Naive B cell (primary cell): ENCODE data around the gene PRR5L. TPM values are rescaled to one million over a fixed set of nuclear protein-coding genes. Genes with fewer than 3 reads are reported as not detected.

Experiments used
- ATAC-seq, 2 donors: fragments of 150-1000 bp; cut with Tn5 transposase; 2 replicates each; pipeline ENCODE4 v1.10.0; 2021; ENCODE audit warnings: low read depth in 2 of 2, mild to moderate bottlenecking in 2 of 2, moderate library complexity in 2 of 2
- DNase-seq: peaks from one replicate; pipeline ENCODE4 v3.0.0; 2022
- H3K27ac Mint-ChIP-seq, 6 donors: one replicate each; pipeline ENCODE4 v1.8.0; 2020 to 2022; ENCODE audit warnings: mild to moderate bottlenecking in 6 of 6, mixed read lengths in 6 of 6, moderate library complexity in 5 of 6, inconsistent platforms in 2 of 6
- H3K27me3 Mint-ChIP-seq, 3 donors: one replicate each; pipeline ENCODE4 v1.8.0; 2021 to 2022; ENCODE audit warnings: mixed read lengths in 3 of 3, mild to moderate bottlenecking in 1 of 3
- H3K36me3 Mint-ChIP-seq, 2 donors: one replicate each; pipeline ENCODE4 v1.8.0; 2020 to 2022; ENCODE audit warnings: mixed read lengths in 2 of 2, inconsistent platforms in 1 of 2, mild to moderate bottlenecking in 1 of 2
- H3K4me1 Mint-ChIP-seq, 3 donors: one replicate each; pipeline ENCODE4 v1.8.0; 2020 to 2022; ENCODE audit warnings: mixed read lengths in 3 of 3, inconsistent platforms in 1 of 3, mild to moderate bottlenecking in 1 of 3, moderate library complexity in 1 of 3
- H3K4me3 Mint-ChIP-seq, 8 donors: one replicate each; pipeline ENCODE4 v1.8.0; 2020 to 2022; ENCODE audit warnings: mild to moderate bottlenecking in 8 of 8, mixed read lengths in 8 of 8, moderate library complexity in 8 of 8, inconsistent platforms in 2 of 8
- H3K9me3 Mint-ChIP-seq, 7 donors: one replicate each; pipeline ENCODE4 v1.8.0; 2020 to 2022; ENCODE audit warnings: mixed read lengths in 7 of 7, mild to moderate bottlenecking in 5 of 7, inconsistent platforms in 2 of 7, moderate library complexity in 1 of 7
- polyA plus RNA-seq, 6 donors: library from polyadenylated mRNA; unstranded; fragments of 300-500 nt; fragmentation: Illumina TruSeq; gene quantifications; one replicate each; pipeline ENCODE4 v1.2.3, GENCODE V29; 2021; ENCODE audit warnings: low read depth in 6 of 6

PRR5L gene
- polyA plus RNA-seq, 6 donors from 2014 or later: 0.97 to 4.9 (median 1.9) TPM; not detected in 1

DNA sequence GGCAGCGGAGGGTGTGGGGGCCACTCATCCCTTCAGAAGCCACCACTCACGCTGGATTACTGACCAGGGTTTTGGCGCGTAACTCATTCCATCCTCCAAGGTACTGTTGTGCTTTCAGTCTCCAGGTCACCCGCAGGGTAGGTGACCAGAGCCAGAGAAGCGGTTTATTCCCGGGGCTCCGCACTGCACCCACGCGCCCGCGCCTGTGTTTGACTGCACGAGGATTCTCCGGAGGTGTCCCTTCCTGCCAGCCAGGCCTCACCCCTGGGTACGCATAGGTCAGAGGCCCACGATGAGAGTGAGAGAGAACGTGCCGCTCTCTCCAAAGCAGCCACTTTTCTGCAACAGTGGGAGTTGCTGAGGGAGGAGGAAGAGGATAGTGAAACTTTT, 158.5 kb downstream of the PRR5L start:
- DNase-seq: no peak
- Mint-ChIP-seq H3K4me3 (no peak overlapping the region), H3K36me3 (peaks cover 7 to 15% of the 10 kb centered on the region in 2 donors), H3K9me3 (peaks cover 0 to 5% (median 0%) of the 10 kb centered on the region in 7 donors), H3K27ac (peak overlapping the region in 1 of 6 donors; percentile 31), H3K27me3 (no peaks in the 10 kb centered on the region), H3K4me1 (peaks cover 19 to 32% (median 30%) of the 10 kb centered on the region in 3 donors)
- ATAC-seq: no peak

DNA sequence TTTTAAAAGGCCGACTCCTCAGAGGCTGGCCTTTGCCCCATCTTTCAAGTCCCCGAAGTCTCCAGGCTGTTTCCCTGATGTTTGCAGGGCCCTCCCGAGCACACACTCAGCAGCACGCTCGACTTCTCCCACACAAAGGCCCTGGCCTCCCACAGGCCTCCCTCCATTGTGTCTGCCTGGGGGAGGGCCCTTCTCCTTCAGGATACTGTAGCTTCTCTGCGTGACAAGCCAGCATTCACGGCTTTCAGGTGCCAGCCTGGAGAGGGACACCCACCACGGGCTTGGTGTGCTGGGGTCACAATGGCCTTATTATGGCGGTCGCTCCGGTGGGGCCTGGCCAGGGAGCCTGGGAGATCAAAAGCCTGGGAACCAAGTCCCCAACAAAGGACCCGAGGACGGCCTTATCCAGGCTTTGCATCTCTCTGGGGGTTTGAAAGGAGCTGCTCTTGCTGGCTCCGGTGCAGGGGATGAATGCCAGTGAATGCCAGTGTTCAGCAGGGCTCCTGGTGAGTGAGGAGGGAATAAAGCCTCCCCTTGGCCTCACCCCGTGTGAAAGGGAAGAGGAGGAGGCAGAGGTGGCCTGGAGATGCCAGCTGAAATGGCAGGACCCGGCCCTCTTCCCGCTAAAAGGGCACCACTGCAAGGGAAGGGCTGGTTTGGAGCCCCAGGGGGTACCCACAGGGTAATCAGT, 159.0 kb downstream of the PRR5L start:
- Mint-ChIP-seq H3K9me3 (peaks cover 0 to 1% (median 0%) of the 10 kb centered on the region in 7 donors), H3K27ac (no peak overlapping the region), H3K36me3 (peaks cover 1 to 10% of the 10 kb centered on the region in 2 donors), H3K4me3 (no peak overlapping the region), H3K27me3 (no peaks in the 10 kb centered on the region), H3K4me1 (peaks cover 14 to 27% (median 24%) of the 10 kb centered on the region in 3 donors)
- no peak for DNase-seq
- no peak for ATAC-seq

DNA sequence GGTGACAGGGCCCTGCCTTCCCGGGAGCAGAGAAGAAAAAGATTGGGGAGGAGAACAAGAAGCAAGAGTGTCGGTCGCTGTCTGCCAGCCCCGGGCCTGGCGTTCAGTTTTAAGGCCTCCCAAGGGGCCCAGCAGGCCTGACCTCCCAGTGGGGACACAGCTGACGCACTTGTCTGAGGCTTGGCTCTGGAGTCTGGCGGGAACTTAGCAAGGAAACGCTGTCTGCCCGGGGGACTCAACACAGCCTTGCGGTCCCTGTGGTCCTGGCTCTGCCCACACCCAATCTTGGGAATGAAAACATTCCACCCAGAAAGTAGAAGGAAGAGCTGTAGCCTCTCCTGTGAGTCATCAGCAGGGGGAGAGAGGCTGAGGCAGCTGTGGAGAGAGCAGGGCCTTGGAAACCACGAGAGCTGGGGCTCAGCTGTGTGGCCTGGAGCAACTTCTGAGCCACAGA, 159.6 kb downstream of the PRR5L start:
- Mint-ChIP-seq H3K4me1 (peaks cover 8 to 21% (median 18%) of the 10 kb centered on the region in 3 donors), H3K4me3 (no peak overlapping the region), H3K36me3 (peaks cover 0 to 7% of the 10 kb centered on the region in 2 donors), H3K9me3 (no peaks in the 10 kb centered on the region), H3K27me3 (no peaks in the 10 kb centered on the region), H3K27ac (peak overlapping the region in 1 of 6 donors; percentile 14)
- ATAC-seq (no peak), DNase-seq (no peak)

DNA sequence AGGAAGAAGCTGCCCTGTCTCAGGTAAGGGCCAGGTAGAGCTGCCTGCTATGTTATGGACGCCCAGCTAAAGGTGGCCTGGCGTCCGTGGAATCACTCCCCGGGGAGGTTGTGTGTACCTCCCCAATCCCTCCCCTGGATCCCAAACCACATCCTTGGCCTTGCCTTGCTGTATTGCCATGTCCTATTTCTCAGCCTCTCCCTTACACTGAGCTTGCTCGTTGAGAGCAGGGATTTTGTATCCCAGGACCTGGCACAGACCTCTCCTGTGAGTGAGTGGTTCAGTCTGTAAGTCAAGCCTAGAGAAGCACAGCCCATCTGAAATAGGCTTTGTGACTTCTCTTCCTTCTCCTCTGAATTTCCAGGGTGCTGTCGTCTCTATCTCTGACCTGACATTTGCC, 160.1 kb downstream of the PRR5L start:
- Mint-ChIP-seq H3K36me3 (peaks cover 0 to 7% of the 10 kb centered on the region in 2 donors), H3K4me1 (peaks cover 6 to 16% (median 16%) of the 10 kb centered on the region in 3 donors), H3K4me3 (no peak overlapping the region), H3K9me3 (no peaks in the 10 kb centered on the region), H3K27me3 (no peaks in the 10 kb centered on the region), H3K27ac (peak overlapping the region in 1 of 6 donors; percentile 9)
- no peak for ATAC-seq
- DNase-seq: no peak

DNA sequence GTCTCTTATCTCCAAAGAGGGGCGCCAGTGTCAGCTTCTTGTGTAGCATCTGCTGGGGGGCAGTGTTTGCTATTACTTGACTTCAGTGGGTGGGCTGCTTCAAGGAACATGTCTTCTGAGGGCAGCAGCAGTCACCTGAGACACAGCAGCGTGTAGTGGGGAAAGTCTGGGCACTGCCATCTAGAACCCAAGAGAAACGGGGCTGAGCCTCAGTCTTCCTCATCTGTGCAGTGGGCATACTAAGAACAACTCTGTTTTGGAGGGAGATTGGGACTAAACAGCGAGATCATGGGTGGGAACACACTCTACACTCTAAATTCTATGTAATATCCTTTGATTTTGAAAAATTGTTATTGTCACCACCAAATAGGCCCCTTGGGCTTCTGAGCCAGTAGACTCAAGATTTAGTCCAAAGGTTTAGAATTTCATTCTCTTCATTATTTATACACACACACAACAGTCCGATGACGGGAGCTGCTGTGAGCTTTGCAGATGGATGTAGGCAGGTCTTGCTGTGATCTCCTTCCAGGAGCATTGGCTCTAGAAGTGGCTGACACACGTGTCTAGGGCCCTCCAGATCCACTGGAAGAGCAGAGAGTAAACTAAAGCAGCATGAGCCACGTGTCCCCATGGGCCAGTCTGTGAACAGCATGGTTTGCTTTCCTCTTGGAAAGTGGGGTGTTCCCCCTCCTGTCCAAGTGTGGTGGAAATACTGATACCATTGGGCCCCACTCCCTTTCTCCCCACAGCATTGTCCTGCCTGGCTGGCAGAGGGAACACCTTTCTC, 162.2 kb downstream of the PRR5L start:
- no peak for ATAC-seq
- Mint-ChIP-seq H3K36me3 (peaks cover 0 to 7% of the 10 kb centered on the region in 2 donors), H3K27me3 (no peaks in the 10 kb centered on the region), H3K4me1 (peaks cover 5 to 14% (median 11%) of the 10 kb centered on the region in 3 donors), H3K27ac (peak overlapping the region in 1 of 6 donors; percentile 24), H3K4me3 (no peak overlapping the region), H3K9me3 (no peaks in the 10 kb centered on the region)
- DNase-seq: no peak

DNA sequence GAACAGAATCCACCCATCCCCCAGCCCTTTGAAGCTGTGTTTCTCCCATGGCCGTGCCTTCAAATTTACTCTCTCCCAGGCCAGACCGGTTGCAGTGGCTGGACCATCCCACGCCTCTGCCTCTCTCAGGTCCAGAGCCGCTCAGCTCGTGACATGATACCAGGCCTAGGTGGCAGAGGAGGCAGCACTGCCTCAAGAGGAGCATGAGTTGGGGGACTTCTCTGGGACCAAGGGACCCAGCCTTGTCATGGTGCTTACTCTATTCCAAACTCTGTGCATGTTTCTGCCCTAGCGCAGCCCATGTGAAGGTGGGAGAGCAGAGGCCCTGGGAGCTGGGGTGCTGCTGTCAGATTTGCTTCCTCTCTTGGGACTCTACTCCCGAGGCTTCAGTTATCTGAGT, 163.0 kb downstream of the PRR5L start:
- ATAC-seq (no peak), DNase-seq (no peak)
- Mint-ChIP-seq H3K4me3 (no peak overlapping the region), H3K9me3 (no peaks in the 10 kb centered on the region), H3K36me3 (peaks cover 0 to 7% of the 10 kb centered on the region in 2 donors), H3K27me3 (no peaks in the 10 kb centered on the region), H3K4me1 (peaks cover 0 to 8% (median 4%) of the 10 kb centered on the region in 3 donors), H3K27ac (no peak overlapping the region)

DNA sequence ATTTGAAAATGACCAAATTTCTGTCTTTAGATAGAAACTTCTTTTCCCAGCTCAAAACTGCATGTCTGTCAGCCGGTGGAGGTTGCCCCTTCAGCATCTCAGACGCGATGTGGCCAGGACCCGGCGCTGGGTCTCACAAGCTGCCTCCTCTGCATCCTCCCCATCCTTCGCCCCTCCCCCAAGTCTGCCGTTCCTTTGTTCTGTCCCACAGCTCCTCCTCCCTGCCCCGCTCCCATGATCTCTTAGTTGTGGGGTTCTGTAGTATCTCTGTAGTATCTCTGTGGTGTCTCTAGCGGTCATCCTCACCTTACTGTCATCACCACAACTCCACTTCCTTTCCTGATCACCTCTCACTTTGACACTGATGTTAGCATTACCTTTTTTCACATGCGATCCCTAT, 164.1 kb downstream of the PRR5L start:
- no peak for DNase-seq
- no peak for ATAC-seq
- peaks cover 0 to 7% of the 10 kb centered on the region in 2 donors for H3K36me3 Mint-ChIP-seq
- no peak overlapping the region for H3K27ac Mint-ChIP-seq
- no peaks in the 10 kb centered on the region for H3K9me3 Mint-ChIP-seq
- H3K27me3 Mint-ChIP-seq: no peaks in the 10 kb centered on the region
- peaks cover 0 to 6% (median 0%) of the 10 kb centered on the region in 3 donors for H3K4me1 Mint-ChIP-seq
- no peak overlapping the region for H3K4me3 Mint-ChIP-seq

DNA sequence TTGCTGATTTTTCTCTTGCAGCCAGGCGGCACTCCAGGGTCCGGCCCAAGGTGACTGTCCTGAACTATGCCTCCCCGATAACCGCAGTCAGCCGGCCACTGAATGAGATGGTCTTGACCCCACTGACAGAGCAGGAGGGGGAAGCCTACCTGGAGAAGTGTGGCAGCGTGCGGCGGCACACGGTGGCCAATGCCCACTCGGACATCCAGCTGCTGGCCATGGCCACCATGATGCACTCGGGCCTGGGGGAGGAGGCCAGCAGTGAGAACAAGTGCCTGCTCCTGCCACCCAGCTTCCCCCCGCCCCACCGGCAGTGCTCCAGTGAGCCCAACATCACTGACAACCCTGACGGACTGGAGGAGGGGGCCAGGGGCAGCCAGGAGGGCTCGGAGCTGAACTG, 166.2 kb downstream of the PRR5L start:
- ATAC-seq: no peak
- Mint-ChIP-seq H3K27me3 (no peaks in the 10 kb centered on the region), H3K9me3 (no peaks in the 10 kb centered on the region), H3K4me1 (no peaks in the 10 kb centered on the region), H3K4me3 (peak overlapping the region in 1 of 8 donors; percentile 9), H3K27ac (no peak overlapping the region), H3K36me3 (no peaks in the 10 kb centered on the region)
- no peak for DNase-seq

DNA sequence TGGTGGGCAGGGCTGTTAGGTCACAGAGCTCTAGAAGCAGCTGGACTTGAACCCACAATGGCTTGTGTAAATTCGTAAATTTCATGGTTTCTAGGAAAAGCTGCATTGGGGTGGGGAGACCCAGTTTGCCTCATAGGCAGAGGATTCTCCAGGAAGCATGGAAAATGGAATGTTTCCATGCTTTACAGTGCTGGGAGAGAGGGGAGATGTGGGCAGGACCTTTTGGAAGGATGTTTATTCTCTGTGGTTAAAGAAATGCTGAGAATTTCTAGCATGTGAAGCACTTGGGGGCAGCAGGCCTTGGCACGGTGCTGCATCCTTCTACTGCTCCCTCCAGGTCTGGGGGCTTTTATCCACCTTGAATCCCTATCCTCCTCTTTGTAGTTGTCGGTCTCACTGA, 167.7 kb downstream of the PRR5L start:
- Mint-ChIP-seq H3K27ac (peak overlapping the region in 1 of 6 donors; percentile 76), H3K36me3 (no peaks in the 10 kb centered on the region), H3K27me3 (no peaks in the 10 kb centered on the region), H3K9me3 (no peaks in the 10 kb centered on the region), H3K4me3 (no peak overlapping the region), H3K4me1 (no peaks in the 10 kb centered on the region)
- DNase-seq: no peak
- no peak for ATAC-seq

DNA sequence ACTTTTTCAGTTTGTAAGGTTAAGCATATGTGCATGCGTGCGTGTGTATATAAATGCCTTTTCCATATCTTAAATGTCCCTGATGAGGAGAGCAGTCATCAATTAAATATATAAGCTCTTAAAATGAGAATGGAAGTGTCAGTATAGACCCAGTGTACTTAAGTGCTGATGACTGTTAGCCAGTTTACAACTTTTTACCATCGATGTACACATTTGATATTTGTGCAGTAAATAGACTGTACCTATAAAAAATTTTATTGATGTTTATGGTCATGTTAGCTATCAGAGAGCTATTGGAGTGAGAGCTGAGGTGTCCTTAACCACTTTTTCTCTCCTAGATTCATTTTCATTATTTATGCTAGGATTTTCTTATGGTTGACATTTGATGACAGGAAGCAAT, 168.6 kb downstream of the PRR5L start:
- Mint-ChIP-seq H3K36me3 (no peaks in the 10 kb centered on the region), H3K27ac (no peak overlapping the region), H3K4me1 (no peaks in the 10 kb centered on the region), H3K4me3 (no peak overlapping the region), H3K9me3 (no peaks in the 10 kb centered on the region), H3K27me3 (no peaks in the 10 kb centered on the region)
- no peak for DNase-seq
- ATAC-seq: no peak

DNA sequence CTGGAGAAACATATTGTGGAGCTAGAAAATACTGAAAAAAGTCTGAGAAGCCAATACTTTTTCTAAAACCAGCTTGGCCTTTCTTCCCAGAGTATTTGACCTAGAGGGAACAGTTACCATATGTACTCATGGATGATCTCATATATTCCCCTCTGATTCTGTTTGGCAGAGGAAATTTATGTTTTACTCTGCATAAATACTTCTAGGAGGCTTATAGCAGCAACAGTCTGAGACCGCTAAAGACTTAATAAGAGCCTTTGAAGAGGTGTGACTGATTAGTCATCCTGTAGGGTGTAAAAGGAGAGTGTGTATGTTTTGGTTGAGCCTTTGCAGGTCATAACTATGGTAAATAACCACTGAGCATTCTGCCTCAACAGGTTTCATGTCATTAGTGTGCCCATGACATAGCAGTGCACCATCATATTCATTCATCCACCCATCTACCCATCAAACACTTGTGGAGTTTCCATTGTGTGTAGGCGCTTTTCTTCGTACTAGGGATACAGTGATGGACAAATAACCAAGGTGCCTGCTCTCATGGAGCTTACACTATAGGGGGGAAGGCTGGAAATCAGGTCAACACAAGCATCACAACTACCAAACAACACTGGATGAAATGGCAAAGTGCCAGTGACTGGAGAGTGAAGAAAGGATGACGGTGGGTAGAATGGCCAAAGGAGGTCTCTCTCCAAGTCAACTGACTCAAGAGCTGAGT, 169.5 kb downstream of the PRR5L start:
- Mint-ChIP-seq H3K27me3 (no peaks in the 10 kb centered on the region), H3K9me3 (no peaks in the 10 kb centered on the region), H3K27ac (no peak overlapping the region), H3K4me3 (no peak overlapping the region), H3K36me3 (no peaks in the 10 kb centered on the region), H3K4me1 (no peaks in the 10 kb centered on the region)
- DNase-seq (no peak), ATAC-seq (no peak)

DNA sequence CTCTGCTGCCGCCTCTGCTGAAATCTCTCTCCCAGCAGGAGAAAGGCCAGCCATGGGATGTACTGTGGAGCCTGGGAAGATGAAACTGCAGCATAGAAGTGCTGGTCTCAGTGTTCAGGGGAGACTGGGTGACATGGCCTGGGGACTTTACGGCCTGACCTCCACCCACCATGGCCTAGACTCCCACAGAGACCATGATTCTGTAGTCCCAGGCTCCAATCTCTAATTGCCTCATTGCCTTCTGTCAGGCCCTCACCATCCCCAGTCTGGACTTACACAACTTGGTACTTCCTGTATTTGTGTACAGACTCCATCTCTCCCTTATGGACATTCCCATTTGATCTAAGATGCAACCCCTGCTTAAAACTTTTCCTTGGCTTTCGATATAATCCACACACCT, 170.9 kb downstream of the PRR5L start:
- no peak for ATAC-seq
- H3K4me3 Mint-ChIP-seq: peak overlapping the region in 1 of 8 donors; percentile 12
- DNase-seq: no peak
- H3K27me3 Mint-ChIP-seq: no peaks in the 10 kb centered on the region
- no peaks in the 10 kb centered on the region for H3K36me3 Mint-ChIP-seq
- H3K27ac Mint-ChIP-seq: no peak overlapping the region
- H3K9me3 Mint-ChIP-seq: no peaks in the 10 kb centered on the region
- no peaks in the 10 kb centered on the region for H3K4me1 Mint-ChIP-seq

DNA sequence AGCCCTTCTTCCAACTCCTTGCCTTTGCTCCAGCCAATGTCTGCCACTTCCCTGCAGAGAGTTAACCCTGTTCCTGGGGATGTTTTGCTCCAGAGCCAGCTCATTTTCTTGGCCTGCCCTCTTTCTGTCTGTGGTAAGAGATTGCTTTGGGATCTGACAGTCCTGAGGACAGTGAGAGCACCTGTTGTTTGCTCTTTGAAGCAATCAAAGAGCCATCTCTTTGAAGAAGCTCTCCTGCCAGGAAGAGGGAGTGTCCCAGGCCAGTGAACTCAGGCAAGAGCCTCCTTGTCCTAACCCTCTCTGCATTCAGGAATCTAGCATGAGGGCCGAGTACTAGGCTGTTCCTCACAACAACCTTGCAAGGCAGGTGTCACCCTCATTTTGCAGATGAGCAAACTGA, 171.8 kb downstream of the PRR5L start:
- no peak overlapping the region for H3K4me3 Mint-ChIP-seq
- peak overlapping the region in 2 of 6 donors; percentile 41 to 88 for H3K27ac Mint-ChIP-seq
- H3K9me3 Mint-ChIP-seq: no peaks in the 10 kb centered on the region

More for the DNA sequence above, 171.8 kb downstream of the PRR5L start:
- no peaks in the 10 kb centered on the region for H3K4me1 Mint-ChIP-seq
- no peak for ATAC-seq
- H3K36me3 Mint-ChIP-seq: no peaks in the 10 kb centered on the region
- H3K27me3 Mint-ChIP-seq: no peaks in the 10 kb centered on the region
- DNase-seq: no peak
